GM21723 (cell line): ENCODE measurements around the gene TBC1D4.
A peak's percentile ranks its signal among the peaks of the same experiment; 100 is the strongest.

ENCODE experiments used
- ATAC-seq: cut with Tn5 transposase; IDR thresholded peaks from one replicate; pipeline ENCODE4 v1.9.1; 2021; ENCODE audit warnings: mild to moderate bottlenecking, moderate library complexity; ENCODE audit not compliant: unreplicated experiment

TBC1D4 gene

GRCh38 chr13:75395066-75395465, 86.9 kb downstream of the TBC1D4 start:
- peak; percentile 63 for ATAC-seq

DNA sequence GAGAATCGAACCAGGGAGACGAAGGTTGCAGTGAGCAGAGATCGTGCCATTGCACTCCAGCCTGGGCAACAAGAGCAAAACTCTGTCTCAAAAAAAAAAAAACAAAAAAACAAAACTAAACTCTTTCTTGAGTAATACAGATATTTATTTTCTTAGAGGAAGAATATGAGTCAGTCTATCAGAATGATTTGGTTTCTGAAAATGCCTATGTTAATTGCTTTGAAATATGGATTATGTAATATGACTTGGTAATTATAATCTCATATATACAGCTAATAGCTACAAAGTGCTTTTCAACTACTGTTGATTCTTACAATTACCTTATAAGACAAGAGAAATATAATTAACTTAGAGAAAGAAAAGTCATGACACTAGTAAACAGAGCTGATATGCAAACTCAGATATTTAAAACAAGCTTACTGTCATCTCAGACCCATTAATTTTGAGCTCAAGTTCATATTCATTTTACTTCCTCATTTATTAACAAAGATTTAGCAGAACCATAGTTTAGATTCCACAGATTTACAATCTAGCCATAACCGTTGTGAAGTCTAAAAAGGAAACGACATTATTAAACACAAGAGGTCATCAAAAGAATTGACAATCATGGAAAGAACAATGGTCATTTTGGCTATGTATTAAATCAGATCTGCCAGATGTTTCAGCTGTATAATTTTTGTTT, 88.0 kb downstream of the TBC1D4 start:
- ATAC-seq: no peak

GRCh38 chr13:75391432-75392100, 90.4 kb downstream of the TBC1D4 start:
- no peak for ATAC-seq

- no peak for ATAC-seq
These were observed 91.7 kb downstream of the TBC1D4 start for GRCh38 chr13:75390229-75390628.

- ATAC-seq: no peak
These were observed 96.3 kb downstream of the TBC1D4 start for GRCh38 chr13:75385708-75386083.

GRCh38 chr13:75384879-75385707, 96.9 kb downstream of the TBC1D4 start:
- no peak for ATAC-seq

- ATAC-seq: no peak
These were observed 98.8 kb downstream of the TBC1D4 start for GRCh38 chr13:75383064-75383715.

GRCh38 chr13:75378301-75378700, 103.7 kb downstream of the TBC1D4 start:
- no peak for ATAC-seq

GRCh38 chr13:75376792-75377402, 105.1 kb downstream of the TBC1D4 start:
- ATAC-seq: no peak

DNA sequence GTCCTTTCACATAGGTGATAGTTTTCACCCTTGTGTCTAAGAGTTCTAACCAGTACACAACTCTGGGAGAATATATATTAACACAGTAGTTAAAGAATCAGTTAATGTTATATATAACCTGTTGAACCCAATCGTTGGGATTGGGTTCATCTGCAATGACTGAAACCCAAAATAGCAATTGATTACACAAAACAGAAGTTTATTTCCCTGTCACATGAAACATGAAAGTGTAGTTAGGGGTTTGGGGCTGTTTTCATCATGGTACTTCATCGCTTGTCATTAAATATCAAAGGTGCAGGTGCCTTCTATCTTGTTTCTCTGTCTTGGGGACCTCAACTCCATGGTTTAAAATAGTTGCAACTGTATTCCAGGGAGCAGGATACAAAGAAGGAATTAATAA, 106.6 kb downstream of the TBC1D4 start:
- ATAC-seq: no peak

DNA sequence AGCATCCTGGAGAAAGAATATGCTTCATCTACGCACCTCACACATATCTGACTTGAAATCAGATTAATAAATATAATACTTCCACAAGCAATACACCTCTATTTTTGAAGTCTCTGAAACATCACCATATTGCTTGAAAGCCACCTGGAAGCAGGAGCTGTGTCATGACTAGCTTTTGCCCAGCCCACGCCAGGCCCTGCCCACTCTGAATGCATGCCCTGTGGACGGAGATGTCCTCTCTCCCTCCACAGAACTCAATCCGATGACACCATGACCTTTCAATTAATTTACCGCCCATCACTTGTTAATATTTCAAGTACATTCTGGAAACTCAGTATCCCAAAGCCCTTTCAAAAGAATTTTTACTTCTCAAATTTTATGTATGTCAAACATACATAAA, 108.0 kb downstream of the TBC1D4 start:
- no peak for ATAC-seq

GRCh38 chr13:75372923-75373841, 108.8 kb downstream of the TBC1D4 start:
- no peak for ATAC-seq

GRCh38 chr13:75372517-75372916, 109.5 kb downstream of the TBC1D4 start:
- peak; percentile 75 for ATAC-seq

- ATAC-seq: no peak
These were observed 110.8 kb downstream of the TBC1D4 start for GRCh38 chr13:75371203-75371602.

GRCh38 chr13:75370774-75371173, 111.2 kb downstream of the TBC1D4 start:
- ATAC-seq: no peak

DNA sequence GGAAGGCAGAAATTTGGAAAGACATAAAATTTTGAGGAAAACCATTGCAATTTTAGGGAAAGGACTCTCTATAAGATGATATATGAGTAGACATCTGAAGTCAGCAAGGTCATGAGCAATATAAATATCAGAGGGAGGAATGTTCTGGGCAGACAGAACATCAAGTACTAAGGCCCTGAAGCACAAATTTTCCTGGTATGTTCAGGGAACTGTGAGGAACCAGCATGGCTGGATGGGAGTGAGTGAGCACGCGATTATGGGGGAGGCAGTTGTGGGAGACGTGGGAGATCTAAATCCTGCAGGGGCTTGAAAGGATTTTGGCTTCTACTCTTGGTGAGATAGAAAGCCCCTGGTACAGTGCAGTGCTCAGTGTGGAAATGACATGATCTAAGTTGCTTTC, 112.0 kb downstream of the TBC1D4 start:
- ATAC-seq: no peak

GRCh38 chr13:75368167-75368566, 113.8 kb downstream of the TBC1D4 start:
- no peak for ATAC-seq

- peak; percentile 31 for ATAC-seq
These were observed 115.3 kb downstream of the TBC1D4 start for GRCh38 chr13:75366380-75367280.

DNA sequence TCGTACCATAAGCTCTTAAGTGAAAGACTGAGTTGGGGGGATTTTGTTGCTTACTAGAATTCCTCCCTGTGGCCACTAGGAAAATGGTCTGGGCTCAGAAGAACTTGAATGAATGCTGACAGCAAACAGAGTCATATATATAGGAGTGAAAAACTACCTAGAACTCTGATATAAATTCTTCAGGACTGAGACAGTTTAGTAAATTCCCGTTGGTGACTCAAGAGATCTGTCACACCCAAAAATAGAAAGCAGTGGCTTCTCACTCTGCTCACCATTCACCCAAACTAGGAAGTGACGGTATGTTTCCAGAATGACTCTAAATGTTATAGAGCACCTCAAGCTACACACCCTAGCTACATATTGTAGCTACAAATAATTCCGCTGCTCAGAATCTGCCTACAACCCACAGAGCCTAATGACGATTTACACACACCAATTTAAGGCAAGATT, 116.2 kb downstream of the TBC1D4 start:
- peak; percentile 95 for ATAC-seq
